BE2C (cell line): ENCODE results near the gene MAGI1.

ENCODE experiments used
- DNase-seq: peaks from one replicate; pipeline ENCODE4 v3.0.0-alpha.2; 2020
- H3K27me3 ChIP-seq: fragments of 250-450 bp; sonication (Bioruptor Pico); 2 replicates; pipeline ENCODE4 v1.5.1; 2020; ENCODE audit warnings: mild to moderate bottlenecking
- H3K36me3 ChIP-seq: fragments of 250-450 bp; sonication (Bioruptor Pico); 2 replicates; pipeline ENCODE4 v1.5.1; 2020; ENCODE audit warnings: mild to moderate bottlenecking
- H3K4me1 ChIP-seq: fragments of 250-450 bp; sonication (Bioruptor Pico); 2 replicates; pipeline ENCODE4 v1.5.1; 2020
- H3K4me3 ChIP-seq: 2 replicates; pipeline ENCODE4 v1.5.1; 2011; ENCODE audit warnings: low read depth, low read length
- H3K9me3 ChIP-seq: fragments of 250-450 bp; sonication (Bioruptor Pico); 2 replicates; pipeline ENCODE4 v1.5.1; 2020
- CTCF ChIP-seq: IDR thresholded peaks from 2 replicates; pipeline ENCODE4 v1.5.1; 2012; ENCODE audit warnings: mild to moderate bottlenecking, low read depth, low read length

The MAGI1 gene

GRCh38 chr3:65398953-65399352, 639.8 kb downstream of the MAGI1 start:
- H3K9me3 ChIP-seq: no peaks in the 10 kb centered on the region
- DNase-seq: no peak
- TF ChIP-seq CTCF: no peak
- H3K4me1 ChIP-seq: no peaks in the 10 kb centered on the region
- no peaks in the 10 kb centered on the region for H3K36me3 ChIP-seq
- H3K4me3 ChIP-seq: no peak overlapping the region
- no peaks in the 10 kb centered on the region for H3K27me3 ChIP-seq

GRCh38 chr3:65396078-65396477, 642.6 kb downstream of the MAGI1 start:
- no peak for TF ChIP-seq CTCF
- DNase-seq: no peak
- H3K4me3 ChIP-seq: no peak overlapping the region
- H3K4me1 ChIP-seq: no peaks in the 10 kb centered on the region
- no peaks in the 10 kb centered on the region for H3K9me3 ChIP-seq
- no peaks in the 10 kb centered on the region for H3K27me3 ChIP-seq
- no peaks in the 10 kb centered on the region for H3K36me3 ChIP-seq

DNA sequence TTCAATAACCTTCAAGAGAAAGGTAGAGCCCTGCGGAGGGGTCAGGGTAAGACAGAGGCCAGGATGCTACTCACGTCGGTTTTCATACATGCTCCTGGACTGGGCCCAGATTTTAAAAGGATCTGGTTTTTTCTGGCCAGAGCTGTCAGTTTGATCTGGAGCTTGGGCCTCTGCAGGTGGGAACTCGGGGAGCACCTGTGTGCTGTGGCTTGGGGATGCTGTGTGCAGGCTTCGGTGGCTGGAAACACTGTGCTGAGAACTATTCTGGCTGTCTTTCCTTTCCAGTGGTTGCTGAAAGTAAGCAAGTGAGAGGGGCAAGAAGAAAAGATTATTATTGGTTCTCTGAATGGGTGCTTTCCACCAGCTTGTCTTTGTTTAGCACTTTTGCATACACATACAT, 647.6 kb downstream of the MAGI1 start:
- Histone ChIP-seq H3K27me3 (no peaks in the 10 kb centered on the region), H3K9me3 (no peaks in the 10 kb centered on the region), H3K4me3 (no peak overlapping the region), H3K4me1 (no peaks in the 10 kb centered on the region), H3K36me3 (no peaks in the 10 kb centered on the region)
- DNase-seq: no peak
- TF ChIP-seq CTCF: no peak

GRCh38 chr3:65385805-65386204, 652.9 kb downstream of the MAGI1 start:
- Histone ChIP-seq H3K27me3 (no peaks in the 10 kb centered on the region), H3K4me1 (no peaks in the 10 kb centered on the region), H3K4me3 (no peak overlapping the region), H3K36me3 (peaks cover 7% of the 10 kb centered on the region; the same call in 1 of the 2 replicates), H3K9me3 (no peaks in the 10 kb centered on the region)
- TF ChIP-seq CTCF: no peak
- no peak for DNase-seq

DNA sequence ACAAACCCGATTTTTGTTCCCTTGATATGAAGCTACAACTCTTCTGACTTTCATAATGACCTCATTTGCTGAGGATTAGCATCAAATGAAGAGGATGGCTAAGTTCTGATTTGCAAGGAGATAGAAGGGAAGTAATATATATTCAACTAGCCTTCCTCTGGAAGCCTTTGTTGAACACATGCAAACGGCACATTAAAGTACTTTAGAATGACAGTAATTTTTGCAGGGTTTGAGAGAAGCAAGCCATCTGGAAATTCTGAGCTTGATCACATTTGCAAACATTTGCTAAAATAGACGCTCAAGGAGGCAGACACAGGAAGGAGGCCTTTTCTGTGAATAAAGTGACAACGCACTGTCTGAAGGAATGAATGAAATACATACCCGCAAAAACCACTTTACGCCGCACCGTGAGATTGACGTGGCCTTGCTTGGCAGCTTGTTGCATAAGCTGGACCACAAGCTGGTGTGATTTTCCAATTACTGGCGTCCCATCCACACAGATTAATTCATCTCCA, 657.2 kb downstream of the MAGI1 start:
- no peaks in the 10 kb centered on the region for H3K4me1 ChIP-seq
- no peak overlapping the region for H3K4me3 ChIP-seq
- H3K36me3 ChIP-seq: peaks cover 7% of the 10 kb centered on the region; the same call in 1 of the 2 replicates
- H3K9me3 ChIP-seq: no peaks in the 10 kb centered on the region
- no peaks in the 10 kb centered on the region for H3K27me3 ChIP-seq
- no peak for DNase-seq
- TF ChIP-seq CTCF: no peak

DNA sequence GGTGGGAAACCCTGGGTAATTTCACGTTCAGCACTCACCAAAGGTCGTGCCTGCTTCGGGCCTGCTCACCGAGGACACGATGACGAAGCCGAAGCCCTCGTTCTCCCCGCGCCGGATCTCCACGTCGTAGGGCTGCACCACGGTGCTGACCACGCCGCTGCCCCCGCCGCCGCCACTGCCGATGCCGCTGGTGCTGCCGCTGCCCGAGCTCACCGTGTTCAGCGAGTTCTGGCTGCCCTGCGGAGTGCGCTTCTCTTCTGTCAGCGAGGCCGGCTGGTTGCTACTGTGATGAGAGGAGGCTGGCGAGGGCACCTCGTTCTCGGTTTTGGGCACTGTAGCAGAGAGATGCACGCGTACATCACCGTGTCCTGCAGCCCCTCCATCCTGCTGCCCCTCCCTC, 659.5 kb downstream of the MAGI1 start:
- Histone ChIP-seq H3K4me1 (no peaks in the 10 kb centered on the region), H3K9me3 (no peaks in the 10 kb centered on the region), H3K27me3 (no peaks in the 10 kb centered on the region), H3K4me3 (no peak overlapping the region), H3K36me3 (peaks cover 7% of the 10 kb centered on the region; the same call in 1 of the 2 replicates)
- TF ChIP-seq CTCF: no peak
- DNase-seq: no peak
